ENCODE data around the gene DDX11. TPM values are rescaled to one million over a fixed set of nuclear protein-coding genes. Genes with fewer than 3 reads are reported as not detected.
"Not testable (repeated sequence)": the region's sequence is repeated elsewhere in the genome, so short reads cannot be mapped to it uniquely, and the experiment has no call there.

Gene DDX11
- total and polyA plus RNA-seq, 2 experiments from 2014 or later: 66.0 to 103 TPM

GRCh38 chr12:31057671-31058070 is 16.0 kb upstream of the DDX11 start (continued):
- TF ChIP-seq ZNF462 (CRISPR knock-in tag; IDR thresholded peaks at IDR 0.05) (no peak), ZNF114 (CRISPR knock-in tag; IDR thresholded peaks at IDR 0.05) (no peak), CREB1 (CRISPR knock-in tag; IDR thresholded peaks at IDR 0.05; ENCODE audit: low read depth) (no peak), NANOG (IDR thresholded peaks at IDR 0.05; ENCODE audit: borderline replicate concordance) (no peak), STAT1 (IDR thresholded peaks at IDR 0.05; ENCODE audit: unreplicated experiment) (no peak), ZNF331 (CRISPR knock-in tag; IDR thresholded peaks at IDR 0.05; ENCODE audit: low read depth) (no peak), EZH2 (IDR thresholded peaks at IDR 0.05; ENCODE audit: low read depth, unreplicated experiment) (no peak)

- not testable (repeated sequence) for H3K4me3 ChIP-seq; H3K36me3 ChIP-seq (ENCODE audit: insufficient read depth); H3K4me1 ChIP-seq (ENCODE audit: insufficient read depth); H3K9me3 Mint-ChIP-seq; H2AFZ ChIP-seq; H3K36me3 Mint-ChIP-seq (ENCODE audit: low read depth); H3K4me2 ChIP-seq; H3K27me3 Mint-ChIP-seq (ENCODE audit: insufficient read depth, low read depth, poor library complexity); H3K27me3 ChIP-seq (ENCODE audit: insufficient read depth); H3K4me1 Mint-ChIP-seq; H3K9me2 ChIP-seq (ENCODE audit: insufficient read depth); H3K79me2 ChIP-seq (replicated peaks; ENCODE audit: insufficient read depth); ATAC-seq; H3K27ac ChIP-seq (ENCODE audit: low read depth); H4K20me1 ChIP-seq (replicated peaks; ENCODE audit: insufficient read depth); H3K4me3 Mint-ChIP-seq; H3K27ac Mint-ChIP-seq; DNase-seq (ENCODE audit: low spot score); H3F3A ChIP-seq (replicated peaks; ENCODE audit: low read depth)
Measured at GRCh38 chr12:31066196-31066595, 7.5 kb upstream of the DDX11 start.

- H3K4me3 ChIP-seq; H3K36me3 ChIP-seq (ENCODE audit: insufficient read depth); H2AFZ ChIP-seq; H3K27me3 ChIP-seq (ENCODE audit: insufficient read depth); H3K4me3 Mint-ChIP-seq; H3K4me1 ChIP-seq (ENCODE audit: insufficient read depth); H3K79me2 ChIP-seq (replicated peaks; ENCODE audit: insufficient read depth); H3K27ac Mint-ChIP-seq; H3K27me3 Mint-ChIP-seq (ENCODE audit: insufficient read depth, low read depth, poor library complexity); H3K9me2 ChIP-seq (ENCODE audit: insufficient read depth); H3K4me2 ChIP-seq; H4K20me1 ChIP-seq (replicated peaks; ENCODE audit: insufficient read depth); DNase-seq (ENCODE audit: low spot score); H3K4me1 Mint-ChIP-seq; H3K36me3 Mint-ChIP-seq (ENCODE audit: low read depth); H3K9me3 Mint-ChIP-seq; ATAC-seq; H3F3A ChIP-seq (replicated peaks; ENCODE audit: low read depth); H3K27ac ChIP-seq (ENCODE audit: low read depth): not testable (repeated sequence)
Measured at GRCh38 chr12:31067656-31068055, 6.0 kb upstream of the DDX11 start.

- not testable (repeated sequence) for DNase-seq (ENCODE audit: low spot score); H3K4me3 Mint-ChIP-seq
Measured at GRCh38 chr12:31070971-31071740, 2.5 kb upstream of the DDX11 start.

More at GRCh38 chr12:31070971-31071740, 2.5 kb upstream of the DDX11 start:
- Mint-ChIP-seq H3K36me3 (ENCODE audit: low read depth) (peaks cover 11% of the 10 kb centered on the region; the same call in 2 of the 3 replicates), H3K4me1 (peaks cover 18% of the 10 kb centered on the region), H3K27me3 (ENCODE audit: insufficient read depth, low read depth, poor library complexity) (peaks cover 17% of the 10 kb centered on the region)
- H2AFZ ChIP-seq; H3K27ac ChIP-seq (ENCODE audit: low read depth); H3K27me3 ChIP-seq (ENCODE audit: insufficient read depth); H3K36me3 ChIP-seq (ENCODE audit: insufficient read depth); H3K9me2 ChIP-seq (ENCODE audit: insufficient read depth); H4K20me1 ChIP-seq (replicated peaks; ENCODE audit: insufficient read depth); H3K4me1 ChIP-seq (ENCODE audit: insufficient read depth); H3F3A ChIP-seq (replicated peaks; ENCODE audit: low read depth); H3K27ac Mint-ChIP-seq; H3K4me3 ChIP-seq; H3K9me3 Mint-ChIP-seq; H3K4me2 ChIP-seq: not testable (repeated sequence)
- ATAC-seq: peak; percentile 1; the same call in 1 of the 3 replicates
- H3K79me2 ChIP-seq (replicated peaks; ENCODE audit: insufficient read depth): peaks cover 12% of the 10 kb centered on the region

Data from GM23338 (cell line).